Neural progenitor cell (in vitro differentiated cells): Measurements from ENCODE around the gene CCDC90B. TPM values are rescaled to one million over a fixed set of nuclear protein-coding genes. Genes with fewer than 3 reads are reported as not detected.
A peak's percentile ranks its signal among the peaks of the same experiment; 100 is the strongest.

Experiments used
- DNase-seq: peaks from one replicate; pipeline ENCODE4 v3.0.0-alpha.2; 2016; ENCODE audit warnings: low spot score
- H2AFZ ChIP-seq: fragments of 200-600 bp; sonication (generic); replicated peaks from 2 replicates; pipeline ENCODE4 v1.6.1; 2016; ENCODE audit warnings: antibody characterized with exemption
- H3F3A ChIP-seq: fragments of 200-600 bp; sonication (generic); 2 replicates; pipeline ENCODE4 v1.6.1; 2016; ENCODE audit warnings: antibody characterized with exemption, low read depth
- H3K27ac ChIP-seq: fragments of 200-600 bp; sonication (generic); 2 replicates; pipeline ENCODE4 v1.5.1; 2016; ENCODE audit warnings: mild to moderate bottlenecking
- H3K27me3 ChIP-seq: fragments of 200-600 bp; sonication (generic); 2 replicates; pipeline ENCODE4 v1.6.1; 2016; ENCODE audit warnings: mild to moderate bottlenecking, moderate library complexity
- H3K36me3 ChIP-seq: fragments of 200-600 bp; sonication (generic); 2 replicates; pipeline ENCODE4 v1.5.1; 2016
- H3K4me1 ChIP-seq: fragments of 200-600 bp; sonication (generic); 2 replicates; pipeline ENCODE4 v1.6.1; 2016; ENCODE audit warnings: mixed run types
- H3K4me2 ChIP-seq: fragments of 200-600 bp; sonication (generic); 2 replicates; pipeline ENCODE4 v1.6.1; 2016
- H3K4me3 ChIP-seq: fragments of 200-600 bp; sonication (generic); 2 replicates; pipeline ENCODE4 v1.5.1; 2016
- H3K79me2 ChIP-seq: fragments of 200-600 bp; sonication (generic); 2 replicates; pipeline ENCODE4 v1.6.1; 2016; ENCODE audit warnings: low read depth
- H3K9ac ChIP-seq: fragments of 200-600 bp; sonication (generic); 2 replicates; pipeline ENCODE4 v1.6.1; 2016
- H3K9me3 ChIP-seq: fragments of 200-600 bp; sonication (generic); 2 replicates; pipeline ENCODE4 v1.5.1; 2016; ENCODE audit warnings: low read depth
- H4K20me1 ChIP-seq: fragments of 200-600 bp; sonication (generic); 2 replicates; pipeline ENCODE4 v1.6.1; 2016; ENCODE audit warnings: low read depth
- H3K27ac Mint-ChIP-seq: 3 replicates; pipeline ENCODE4 v1.8.0; 2021; ENCODE audit warnings: mixed read lengths
- H3K27me3 Mint-ChIP-seq: 2 replicates; pipeline ENCODE4 v1.8.0; 2022; ENCODE audit warnings: low read depth, mild to moderate bottlenecking, inconsistent platforms, moderate library complexity, mixed read lengths; ENCODE audit not compliant: insufficient read depth
- H3K36me3 Mint-ChIP-seq: 3 replicates; pipeline ENCODE4 v1.8.0; 2021; ENCODE audit warnings: mixed read lengths
- H3K4me1 Mint-ChIP-seq: 3 replicates; pipeline ENCODE4 v1.8.0; 2021; ENCODE audit warnings: mixed read lengths
- H3K4me3 Mint-ChIP-seq: 3 replicates; pipeline ENCODE4 v1.8.0; 2021; ENCODE audit warnings: mild to moderate bottlenecking, moderate library complexity, mixed read lengths
- H3K9me3 Mint-ChIP-seq: 3 replicates; pipeline ENCODE4 v1.8.0; 2020; ENCODE audit warnings: mixed read lengths
- CTCF ChIP-seq: fragments of 200-600 bp; sonication (generic); IDR thresholded peaks from 2 replicates; pipeline ENCODE4 v1.5.1; 2017; ENCODE audit warnings: antibody characterized with exemption, mild to moderate bottlenecking
- EZH2 ChIP-seq: fragments of 200-600 bp; sonication (generic); IDR thresholded peaks from 2 replicates; pipeline ENCODE4 v1.6.1; 2017; ENCODE audit warnings: antibody characterized with exemption, mild to moderate bottlenecking, moderate library complexity
- EZH2phosphoT487 ChIP-seq: fragments of 200-600 bp; sonication (generic); IDR thresholded peaks from 2 replicates; pipeline ENCODE4 v1.6.1; 2017; ENCODE audit warnings: antibody characterized with exemption
- total RNA-seq: library from RNA; depleted of rRNA; stranded (reverse); fragments of >200 nt; gene quantifications from 2 replicates; pipeline ENCODE4 v1.2.3, GENCODE V29; 2015; ENCODE audit warnings: low replicate concordance

The CCDC90B gene, protein sequence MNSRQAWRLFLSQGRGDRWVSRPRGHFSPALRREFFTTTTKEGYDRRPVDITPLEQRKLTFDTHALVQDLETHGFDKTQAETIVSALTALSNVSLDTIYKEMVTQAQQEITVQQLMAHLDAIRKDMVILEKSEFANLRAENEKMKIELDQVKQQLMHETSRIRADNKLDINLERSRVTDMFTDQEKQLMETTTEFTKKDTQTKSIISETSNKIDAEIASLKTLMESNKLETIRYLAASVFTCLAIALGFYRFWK
- total RNA-seq, result 67.2 and 91.5 TPM in 2 replicates

- peak within 1 kb of the TSS; percentile 98 for H3K27ac Mint-ChIP-seq
- no peaks in the 10 kb centered on the region for H3K36me3 ChIP-seq
- peak; percentile 98 for DNase-seq
- H3K9ac ChIP-seq, result peak within 1 kb of the TSS; percentile 80
- H3K4me3 Mint-ChIP-seq, result peak within 1 kb of the TSS; percentile 90
- peak within 1 kb of the TSS; percentile 88 for H3K4me2 ChIP-seq
- TF ChIP-seq EZH2 (no peak), CTCF (peak; percentile 60)
- H3K79me2 ChIP-seq, result peaks cover 47% of the 10 kb centered on the region
- no peaks in the 10 kb centered on the region for H3F3A ChIP-seq
- H3K4me1 Mint-ChIP-seq, result peaks cover 25% of the 10 kb centered on the region
- H3K27me3 ChIP-seq, result no peaks in the 10 kb centered on the region
- H4K20me1 ChIP-seq, result no peaks in the 10 kb centered on the region
- H3K9me3 ChIP-seq, result no peaks in the 10 kb centered on the region
- no peaks in the 10 kb centered on the region for H3K27me3 Mint-ChIP-seq
- peak within 1 kb of the TSS; percentile 93 for H2AFZ ChIP-seq
- H3K4me3 ChIP-seq, result peak within 1 kb of the TSS; percentile 84
- peak within 1 kb of the TSS; percentile 54 for H3K27ac ChIP-seq
- no peaks in the 10 kb centered on the region for H3K9me3 Mint-ChIP-seq
- peaks cover 8% of the 10 kb centered on the region for H3K4me1 ChIP-seq
- H3K36me3 Mint-ChIP-seq, result no peaks in the 10 kb centered on the region
These were observed at the start of gene CCDC90B for GRCh38 chr11:83285771-83286528. Gene CCDC90B, minus strand, starts transcription at chr11:83286367. Its CDS starts 395 bp downstream, at chr11:83285972.

GRCh38 chr11:83335446-83336070, 49.4 kb upstream of the CCDC90B start:
- no peak for TF ChIP-seq CTCF
- H3K9me3 ChIP-seq, result no peaks in the 10 kb centered on the region
- no peak overlapping the region for H3K9ac ChIP-seq
- H3K36me3 ChIP-seq, result no peaks in the 10 kb centered on the region
- H3K4me2 ChIP-seq, result no peak overlapping the region
- no peaks in the 10 kb centered on the region for H3K27me3 ChIP-seq
- H3K36me3 Mint-ChIP-seq, result no peaks in the 10 kb centered on the region
- no peaks in the 10 kb centered on the region for H3F3A ChIP-seq
- no peaks in the 10 kb centered on the region for H3K4me1 ChIP-seq
- no peak for DNase-seq
- H3K4me3 Mint-ChIP-seq, result no peak overlapping the region
- no peak overlapping the region for H3K4me3 ChIP-seq
- H3K27ac ChIP-seq, result no peak overlapping the region
- no peaks in the 10 kb centered on the region for H3K79me2 ChIP-seq
- no peak overlapping the region for H2AFZ ChIP-seq
- H3K27ac Mint-ChIP-seq, result no peak overlapping the region
- no peaks in the 10 kb centered on the region for H4K20me1 ChIP-seq
- no peaks in the 10 kb centered on the region for H3K27me3 Mint-ChIP-seq
- H3K4me1 Mint-ChIP-seq, result no peaks in the 10 kb centered on the region
- H3K9me3 Mint-ChIP-seq, result no peaks in the 10 kb centered on the region

DNA sequence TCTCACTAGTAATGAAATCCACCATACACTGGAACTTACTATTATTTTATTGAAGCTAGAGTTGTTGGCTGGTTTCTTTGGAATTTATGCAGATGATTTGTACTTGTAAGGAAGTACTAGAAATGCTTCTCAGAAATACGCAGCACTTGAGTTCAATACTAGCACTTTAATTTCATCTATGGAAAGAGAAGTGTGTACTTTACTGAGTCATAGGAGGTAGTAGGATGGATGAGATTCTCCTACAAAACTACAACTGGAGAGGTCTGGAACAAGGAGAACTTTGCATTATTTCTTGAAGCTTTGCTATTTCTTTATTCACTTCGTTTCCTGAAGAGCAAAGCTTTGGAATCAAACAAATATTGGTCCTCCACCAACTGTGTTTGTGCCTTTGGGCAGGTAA, 44.1 kb upstream of the CCDC90B start:
- no peaks in the 10 kb centered on the region for H3K79me2 ChIP-seq
- H3F3A ChIP-seq, result no peaks in the 10 kb centered on the region
- H3K9me3 ChIP-seq, result no peaks in the 10 kb centered on the region
- Mint-ChIP-seq H3K27me3 (peaks cover 4% of the 10 kb centered on the region), H3K4me1 (no peaks in the 10 kb centered on the region), H3K27ac (no peak overlapping the region), H3K9me3 (peaks cover 2% of the 10 kb centered on the region), H3K4me3 (no peak overlapping the region), H3K36me3 (no peaks in the 10 kb centered on the region)
- TF ChIP-seq EZH2phosphoT487, result no peak
- TF ChIP-seq CTCF, result no peak
- TF ChIP-seq EZH2, result no peak
- no peak overlapping the region for H3K27ac ChIP-seq
- H3K27me3 ChIP-seq, result no peaks in the 10 kb centered on the region
- no peak overlapping the region for H3K4me3 ChIP-seq
- H3K4me1 ChIP-seq, result no peaks in the 10 kb centered on the region
- no peak overlapping the region for H3K9ac ChIP-seq
- no peak for DNase-seq
- H4K20me1 ChIP-seq, result no peaks in the 10 kb centered on the region
- no peak overlapping the region for H2AFZ ChIP-seq
- H3K4me2 ChIP-seq, result no peak overlapping the region
- H3K36me3 ChIP-seq, result no peaks in the 10 kb centered on the region
